Measurements from ENCODE around the gene TCP1.

TCP1 gene

DNA sequence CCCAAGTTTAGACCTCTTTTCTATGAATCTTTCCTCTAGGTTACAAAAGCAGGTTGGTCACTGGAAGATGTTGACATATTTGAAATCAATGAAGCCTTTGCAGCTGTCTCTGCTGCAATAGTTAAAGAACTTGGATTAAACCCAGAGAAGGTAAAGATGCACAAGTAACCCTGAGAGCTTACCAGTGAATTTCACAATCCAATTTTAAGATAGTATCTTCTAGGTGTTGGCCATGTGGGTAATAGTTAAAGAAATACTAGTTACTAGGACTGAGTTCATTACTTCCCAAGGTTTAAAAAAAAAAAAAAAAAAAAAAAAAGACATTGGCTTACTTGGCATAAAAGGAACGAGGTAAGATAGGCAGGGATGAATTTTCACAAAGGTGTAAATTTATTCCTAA, 11.3 kb downstream of the TCP1 start:
- no peaks in the 10 kb centered on the region for H3K9me3 ChIP-seq (ENCODE audit: control insufficient read depth, insufficient read depth, low read length)
- no peak for DNase-seq (ENCODE audit: low read depth, low spot score)
- no CpG with 5 or more reads among the region's 1 CpG for WGBS (ENCODE audit: insufficient coverage, insufficient read length)
- H3K27ac ChIP-seq (ENCODE audit: low read length) = no peak overlapping the region
- H3K4me1 ChIP-seq (ENCODE audit: control insufficient read depth, insufficient read depth, low read length) = no peaks in the 10 kb centered on the region
- peaks cover 33% of the 10 kb centered on the region; the same call in 1 of the 2 replicates for H3K36me3 ChIP-seq (ENCODE audit: control insufficient read depth, insufficient read depth, low read length)
- no peak overlapping the region for H3K4me3 ChIP-seq (ENCODE audit: low read length)
- H3K27me3 ChIP-seq (ENCODE audit: control insufficient read depth, insufficient read depth, low read length) = no peaks in the 10 kb centered on the region

DNA sequence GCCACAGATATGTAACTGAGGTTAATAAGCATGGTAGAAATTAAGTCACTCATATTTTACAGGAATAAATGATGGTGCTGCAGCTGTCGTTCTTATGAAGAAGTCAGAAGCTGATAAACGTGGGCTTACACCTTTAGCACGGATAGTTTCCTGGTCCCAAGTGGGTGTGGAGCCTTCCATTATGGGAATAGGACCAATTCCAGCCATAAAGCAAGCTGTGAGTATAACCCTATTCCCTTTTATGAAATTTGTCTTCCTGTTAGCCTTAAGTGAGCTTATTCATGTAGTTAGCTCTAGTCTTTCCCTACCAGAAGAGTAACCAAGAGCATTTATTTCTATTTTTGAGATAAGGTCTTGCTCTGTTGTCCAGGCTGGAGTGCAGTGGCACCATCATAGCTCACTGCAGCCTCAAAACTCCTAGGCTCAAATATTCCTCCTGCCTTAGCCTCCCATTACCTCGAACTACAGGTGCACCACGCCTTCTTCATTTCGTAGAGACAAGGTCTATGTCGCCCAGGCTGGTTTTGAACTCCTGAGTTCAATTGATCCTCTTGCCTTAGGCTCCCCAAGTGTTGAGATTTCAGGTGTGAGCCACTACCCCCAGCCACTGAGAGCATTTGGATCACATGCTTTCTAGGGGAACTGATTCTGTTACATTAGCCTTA, 12.0 kb downstream of the TCP1 start:
- H3K36me3 ChIP-seq (ENCODE audit: control insufficient read depth, insufficient read depth, low read length) = peaks cover 28% of the 10 kb centered on the region; the same call in 1 of the 2 replicates
- H3K9me3 ChIP-seq (ENCODE audit: control insufficient read depth, insufficient read depth, low read length) = no peaks in the 10 kb centered on the region
- no peak overlapping the region for H3K27ac ChIP-seq (ENCODE audit: low read length)
- WGBS (ENCODE audit: insufficient coverage, insufficient read length) = no CpG with 5 or more reads among the region's 7 CpGs
- H3K27me3 ChIP-seq (ENCODE audit: control insufficient read depth, insufficient read depth, low read length) = no peaks in the 10 kb centered on the region
- DNase-seq (ENCODE audit: low read depth, low spot score) = no peak
- no peak overlapping the region for H3K4me3 ChIP-seq (ENCODE audit: low read length)
- H3K4me1 ChIP-seq (ENCODE audit: control insufficient read depth, insufficient read depth, low read length) = no peaks in the 10 kb centered on the region

DNA sequence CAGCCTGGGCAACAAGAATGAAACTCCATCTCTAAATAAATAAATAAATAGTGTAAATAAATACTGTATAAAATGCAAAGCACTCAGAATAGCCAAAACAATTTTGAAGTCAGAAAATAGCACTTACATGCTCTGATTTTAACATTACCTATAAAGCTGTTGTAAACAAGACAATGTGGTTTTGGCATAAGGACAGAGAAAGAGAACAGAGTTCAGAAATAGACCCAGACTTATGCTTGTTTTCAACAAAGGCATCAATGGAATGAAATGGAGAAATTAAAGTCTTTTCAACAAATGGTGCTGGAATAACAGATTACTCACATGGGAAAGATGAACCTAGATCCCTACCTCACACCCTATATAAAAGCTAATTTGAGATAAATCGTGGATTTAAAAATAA, 17.2 kb downstream of the TCP1 start:
- no CpG with 5 or more reads among the region's 1 CpG for WGBS (ENCODE audit: insufficient coverage, insufficient read length)
- H3K27me3 ChIP-seq (ENCODE audit: control insufficient read depth, insufficient read depth, low read length) = no peaks in the 10 kb centered on the region

DNA sequence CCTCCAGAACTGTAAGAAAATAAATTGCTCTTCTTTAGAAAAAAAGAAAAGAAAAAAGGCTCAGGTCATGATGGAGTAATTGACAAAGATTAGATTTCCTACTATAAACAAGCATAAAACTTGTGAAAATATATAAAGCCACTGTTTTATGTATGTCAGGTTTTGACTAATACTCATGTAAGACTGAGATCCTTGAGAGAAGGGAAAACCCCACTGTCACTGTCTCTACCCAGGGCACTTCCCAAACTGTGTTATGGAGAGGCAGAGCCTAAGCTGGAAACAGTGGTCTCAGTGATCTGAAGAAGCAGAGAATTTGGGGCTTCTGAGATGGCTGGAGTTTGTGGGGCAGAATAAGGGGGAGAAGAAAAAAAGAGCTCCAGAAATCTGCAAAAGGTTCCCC, 19.9 kb downstream of the TCP1 start:
- H3K36me3 ChIP-seq (ENCODE audit: control insufficient read depth, insufficient read depth, low read length) = peaks cover 33% of the 10 kb centered on the region
- H3K27ac ChIP-seq (ENCODE audit: low read length) = no peak overlapping the region
- no peak for DNase-seq (ENCODE audit: low read depth, low spot score)
- H3K4me3 ChIP-seq (ENCODE audit: low read length) = no peak overlapping the region
- no peaks in the 10 kb centered on the region for H3K9me3 ChIP-seq (ENCODE audit: control insufficient read depth, insufficient read depth, low read length)
- H3K4me1 ChIP-seq (ENCODE audit: control insufficient read depth, insufficient read depth, low read length) = no peaks in the 10 kb centered on the region
- no peaks in the 10 kb centered on the region for H3K27me3 ChIP-seq (ENCODE audit: control insufficient read depth, insufficient read depth, low read length)

More for the DNA sequence above, 17.2 kb downstream of the TCP1 start:
- no peak overlapping the region for H3K4me3 ChIP-seq (ENCODE audit: low read length)
- DNase-seq (ENCODE audit: low read depth, low spot score) = no peak
- no peak overlapping the region for H3K27ac ChIP-seq (ENCODE audit: low read length)
- peaks cover 34% of the 10 kb centered on the region; the same call in 1 of the 2 replicates for H3K36me3 ChIP-seq (ENCODE audit: control insufficient read depth, insufficient read depth, low read length)
- H3K4me1 ChIP-seq (ENCODE audit: control insufficient read depth, insufficient read depth, low read length) = no peaks in the 10 kb centered on the region
- no peaks in the 10 kb centered on the region for H3K9me3 ChIP-seq (ENCODE audit: control insufficient read depth, insufficient read depth, low read length)

DNA sequence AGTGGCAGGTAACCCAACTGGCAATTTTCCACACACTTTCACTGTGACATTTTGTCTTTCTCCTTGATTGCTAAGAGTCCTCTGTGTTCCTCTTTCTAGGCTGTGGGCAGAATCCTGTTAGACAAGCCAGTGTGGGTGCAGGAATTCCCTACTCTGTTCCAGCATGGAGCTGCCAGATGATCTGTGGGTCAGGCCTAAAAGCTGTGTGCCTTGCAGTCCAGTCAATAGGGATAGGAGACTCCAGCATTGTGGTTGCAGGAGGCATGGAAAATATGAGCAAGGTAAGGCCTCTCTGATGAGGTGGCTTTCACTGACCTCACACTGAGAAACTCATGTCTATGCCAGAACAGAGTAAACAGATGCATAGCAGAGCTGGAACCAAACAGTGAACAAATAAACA, 22.5 kb downstream of the TCP1 start:
- no peak for DNase-seq (ENCODE audit: low read depth, low spot score)
- Histone ChIP-seq H3K27ac (ENCODE audit: low read length) (no peak overlapping the region), H3K36me3 (ENCODE audit: control insufficient read depth, insufficient read depth, low read length) (peaks cover 40% of the 10 kb centered on the region), H3K9me3 (ENCODE audit: control insufficient read depth, insufficient read depth, low read length) (no peaks in the 10 kb centered on the region), H3K27me3 (ENCODE audit: control insufficient read depth, insufficient read depth, low read length) (no peaks in the 10 kb centered on the region), H3K4me3 (ENCODE audit: low read length) (no peak overlapping the region), H3K4me1 (ENCODE audit: control insufficient read depth, insufficient read depth, low read length) (peaks cover 4% of the 10 kb centered on the region)

DNA sequence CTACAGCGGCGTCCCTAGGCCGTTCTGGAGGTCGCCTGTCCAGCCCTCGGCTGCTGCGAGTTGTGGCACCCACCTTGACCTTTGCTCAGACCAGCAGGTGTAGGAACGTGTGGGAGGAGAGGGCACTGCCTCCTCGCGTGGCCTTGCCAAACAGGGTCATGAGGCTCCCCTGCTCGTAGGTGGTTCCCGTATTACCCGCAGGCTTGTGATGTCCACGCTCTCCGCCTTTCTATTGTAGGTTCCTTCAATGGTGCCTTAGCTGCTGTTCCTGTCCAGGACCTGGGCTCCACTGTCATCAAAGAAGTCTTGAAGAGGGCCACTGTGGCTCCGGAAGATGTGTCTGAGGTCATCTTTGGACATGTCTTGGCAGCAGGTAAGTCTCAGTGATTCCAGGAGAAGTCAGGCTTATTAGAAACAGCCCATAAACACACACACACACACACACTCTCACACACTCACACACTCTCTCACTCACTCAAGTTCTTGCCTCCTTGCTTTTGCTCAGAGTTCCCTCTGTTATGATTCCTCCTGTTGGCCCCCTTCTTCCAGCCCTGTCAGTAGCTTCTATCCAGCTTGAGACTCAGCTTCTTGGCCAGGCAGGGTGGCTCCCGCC, 26.6 kb downstream of the TCP1 start:
- Histone ChIP-seq H3K27ac (ENCODE audit: low read length) (no peak overlapping the region), H3K36me3 (ENCODE audit: control insufficient read depth, insufficient read depth, low read length) (peaks cover 21% of the 10 kb centered on the region), H3K27me3 (ENCODE audit: control insufficient read depth, insufficient read depth, low read length) (no peaks in the 10 kb centered on the region), H3K9me3 (ENCODE audit: control insufficient read depth, insufficient read depth, low read length) (no peaks in the 10 kb centered on the region), H3K4me3 (ENCODE audit: low read length) (peak overlapping the region; percentile 55; the same call in 1 of the 2 replicates), H3K4me1 (ENCODE audit: control insufficient read depth, insufficient read depth, low read length) (peaks cover 7% of the 10 kb centered on the region)
- no CpG with 5 or more reads among the region's 16 CpGs for whole genome bisulfite sequencing (ENCODE audit: insufficient coverage, insufficient read length)
- no peak for DNase-seq (ENCODE audit: low read depth, low spot score)

DNA sequence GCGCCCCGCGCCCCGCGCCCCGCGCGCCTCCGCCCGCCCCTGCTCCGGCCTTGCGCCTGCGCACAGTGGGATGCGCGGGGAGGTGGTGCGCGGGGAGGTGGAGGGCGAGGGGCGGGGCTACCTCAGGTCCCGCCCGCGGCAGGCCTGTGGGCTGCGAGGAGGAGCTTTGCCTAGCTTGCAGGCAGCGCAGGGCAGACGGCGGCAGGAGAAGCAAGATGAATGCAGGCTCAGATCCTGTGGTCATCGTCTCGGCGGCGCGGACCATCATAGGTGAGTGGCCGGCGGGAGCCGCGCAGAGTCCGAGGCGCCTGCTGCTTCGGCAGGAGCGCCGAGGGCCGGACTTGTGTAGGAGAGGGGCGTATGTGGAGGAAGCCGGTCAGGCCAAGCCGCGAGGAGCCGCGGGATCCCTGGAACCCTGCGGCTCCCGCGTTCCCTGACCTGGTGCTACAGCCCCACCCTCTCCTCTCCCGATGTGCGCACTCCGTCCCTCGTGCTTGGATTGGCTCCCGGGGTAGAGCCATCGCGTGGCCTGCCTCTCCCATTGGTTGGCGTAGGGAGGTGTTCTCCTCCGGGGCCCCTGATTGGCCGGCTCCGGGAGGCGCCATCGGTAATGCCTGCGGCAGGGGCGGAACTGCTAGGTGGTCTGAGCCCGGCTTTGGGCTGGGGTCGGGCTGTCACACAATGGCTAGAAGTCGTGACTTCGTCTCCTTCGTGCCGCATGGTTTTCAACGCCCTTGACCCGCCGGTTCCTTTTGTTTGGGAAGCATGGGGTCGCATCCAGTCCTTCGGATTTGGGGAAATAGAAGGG, 27.3 kb downstream of the TCP1 start, which contains the start of gene ACAT2:
ACAT2 (plus strand) TSS at position 173 of the 808 bp plus-strand sequence; CDS start at position 216, 43 bp downstream.
- H3K4me1 ChIP-seq (ENCODE audit: control insufficient read depth, insufficient read depth, low read length) = peaks cover 7% of the 10 kb centered on the region
- no peaks in the 10 kb centered on the region for H3K27me3 ChIP-seq (ENCODE audit: control insufficient read depth, insufficient read depth, low read length)
- H3K27ac ChIP-seq (ENCODE audit: low read length) = no peak within 1 kb of the TSS
- H3K36me3 ChIP-seq (ENCODE audit: control insufficient read depth, insufficient read depth, low read length) = peaks cover 16% of the 10 kb centered on the region
- no CpG with 5 or more reads among the region's 76 CpGs for WGBS (ENCODE audit: insufficient coverage, insufficient read length)
- H3K4me3 ChIP-seq (ENCODE audit: low read length) = peak within 1 kb of the TSS; percentile 83
- peak; percentile 86 for DNase-seq (ENCODE audit: low read depth, low spot score)
- H3K9me3 ChIP-seq (ENCODE audit: control insufficient read depth, insufficient read depth, low read length) = no peaks in the 10 kb centered on the region

DNA sequence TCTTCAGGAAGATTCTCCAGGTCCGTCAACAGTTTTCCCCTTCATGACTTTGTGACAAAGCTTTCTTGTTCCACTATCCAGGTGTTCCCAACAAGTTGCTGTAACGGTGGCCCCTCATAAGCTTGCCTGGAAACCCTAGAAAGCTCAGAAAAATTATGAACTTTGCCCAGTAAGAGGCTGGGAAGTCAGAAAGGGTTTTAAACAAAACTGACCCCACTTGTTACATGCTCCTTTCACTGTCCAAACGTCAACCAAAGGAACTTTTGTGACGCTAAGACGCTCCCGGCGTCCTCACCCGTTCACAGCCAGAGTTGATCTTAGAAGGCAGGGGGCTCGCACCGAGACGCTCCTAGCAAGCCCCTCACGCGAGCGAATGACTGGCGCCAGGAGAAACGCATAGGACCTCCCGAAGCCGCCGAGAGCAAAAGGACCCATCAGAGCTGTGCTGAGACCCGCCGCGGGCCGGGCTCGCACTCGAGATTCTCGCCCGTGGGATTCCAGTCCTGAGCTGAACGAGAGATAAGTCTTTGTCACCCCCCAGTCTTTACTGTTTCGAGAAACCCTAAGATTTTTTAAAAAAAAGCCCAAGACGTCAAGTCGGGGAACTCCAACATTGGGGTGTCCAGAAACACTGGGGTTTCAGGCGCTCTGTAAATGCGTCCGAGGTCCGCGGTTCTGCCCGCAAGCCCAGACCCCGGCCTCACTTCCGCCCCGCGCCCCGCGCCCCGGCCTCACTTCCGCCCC, 28.1 kb downstream of the TCP1 start:
- Histone ChIP-seq H3K36me3 (ENCODE audit: control insufficient read depth, insufficient read depth, low read length) (peaks cover 12% of the 10 kb centered on the region), H3K4me1 (ENCODE audit: control insufficient read depth, insufficient read depth, low read length) (peaks cover 7% of the 10 kb centered on the region)

DNA sequence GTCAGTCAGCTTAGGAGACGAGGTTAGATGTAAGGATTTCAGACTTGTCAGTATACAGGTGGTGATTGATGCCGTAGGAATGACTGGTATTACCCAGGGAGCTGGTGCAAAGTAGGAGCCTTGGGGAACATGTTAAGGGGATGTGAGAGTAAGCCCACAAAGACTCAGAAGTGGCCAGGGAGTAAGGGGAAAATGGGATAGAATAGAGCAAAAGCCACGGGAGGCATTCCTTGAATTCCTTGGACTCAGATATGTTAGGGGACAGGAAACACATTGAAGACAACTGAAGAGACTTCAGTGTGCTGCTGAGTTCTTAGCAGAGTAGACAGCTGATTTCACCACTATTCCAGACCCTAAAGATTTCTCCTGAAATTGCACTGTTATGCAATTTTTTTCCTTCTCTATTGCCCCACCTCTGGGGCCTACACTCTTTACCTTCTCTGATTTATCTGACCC, 28.8 kb downstream of the TCP1 start:
- peaks cover 12% of the 10 kb centered on the region for H3K36me3 ChIP-seq (ENCODE audit: control insufficient read depth, insufficient read depth, low read length)
- DNase-seq (ENCODE audit: low read depth, low spot score) = peak; percentile 55
- H3K27ac ChIP-seq (ENCODE audit: low read length) = no peak overlapping the region

More for the DNA sequence above, 28.1 kb downstream of the TCP1 start:
- H3K27ac ChIP-seq (ENCODE audit: low read length) = no peak overlapping the region
- H3K27me3 ChIP-seq (ENCODE audit: control insufficient read depth, insufficient read depth, low read length) = no peaks in the 10 kb centered on the region
- peak overlapping the region; percentile 39; the same call in 1 of the 2 replicates for H3K4me3 ChIP-seq (ENCODE audit: low read length)
- DNase-seq (ENCODE audit: low read depth, low spot score) = no peak
- no CpG with 5 or more reads among the region's 45 CpGs for WGBS (ENCODE audit: insufficient coverage, insufficient read length)
- no peaks in the 10 kb centered on the region for H3K9me3 ChIP-seq (ENCODE audit: control insufficient read depth, insufficient read depth, low read length)

DNA sequence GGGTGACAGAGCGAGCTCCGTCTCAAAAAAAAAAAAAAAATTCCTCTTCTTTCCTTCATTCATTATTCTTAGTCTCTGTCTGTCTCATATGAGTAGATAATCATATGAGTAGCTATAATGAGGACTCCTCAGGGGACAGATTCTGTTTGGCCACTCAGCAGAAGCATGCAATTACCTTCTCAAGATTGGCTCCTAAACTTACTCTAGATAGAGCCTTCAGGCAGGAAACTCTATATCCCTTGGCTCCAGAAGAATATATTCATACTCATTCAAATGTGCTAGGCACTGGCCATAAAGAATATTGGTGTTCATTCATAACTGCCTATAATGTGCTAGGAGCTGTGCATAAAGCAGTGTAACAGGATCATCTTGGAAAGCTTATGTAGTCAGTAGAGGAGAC, 29.8 kb downstream of the TCP1 start:
- Histone ChIP-seq H3K9me3 (ENCODE audit: control insufficient read depth, insufficient read depth, low read length) (no peaks in the 10 kb centered on the region), H3K36me3 (ENCODE audit: control insufficient read depth, insufficient read depth, low read length) (peaks cover 15% of the 10 kb centered on the region), H3K4me1 (ENCODE audit: control insufficient read depth, insufficient read depth, low read length) (peaks cover 7% of the 10 kb centered on the region), H3K27me3 (ENCODE audit: control insufficient read depth, insufficient read depth, low read length) (no peaks in the 10 kb centered on the region), H3K4me3 (ENCODE audit: low read length) (no peak overlapping the region), H3K27ac (ENCODE audit: low read length) (no peak overlapping the region)
- no CpG with 5 or more reads among the region's 2 CpGs for WGBS (ENCODE audit: insufficient coverage, insufficient read length)
- DNase-seq (ENCODE audit: low read depth, low spot score) = no peak

More for the DNA sequence above, 28.8 kb downstream of the TCP1 start:
- no peaks in the 10 kb centered on the region for H3K27me3 ChIP-seq (ENCODE audit: control insufficient read depth, insufficient read depth, low read length)
- H3K9me3 ChIP-seq (ENCODE audit: control insufficient read depth, insufficient read depth, low read length) = no peaks in the 10 kb centered on the region
- WGBS (ENCODE audit: insufficient coverage, insufficient read length) = no CpG with 5 or more reads among the region's 3 CpGs
- H3K4me3 ChIP-seq (ENCODE audit: low read length) = no peak overlapping the region
- peaks cover 7% of the 10 kb centered on the region for H3K4me1 ChIP-seq (ENCODE audit: control insufficient read depth, insufficient read depth, low read length)
